ENCODE results near the gene OR2B6.
"Not testable (repeated sequence)": the region's sequence is repeated elsewhere in the genome, so short reads cannot be mapped to it uniquely, and the experiment has no call there.

Gene OR2B6

DNA sequence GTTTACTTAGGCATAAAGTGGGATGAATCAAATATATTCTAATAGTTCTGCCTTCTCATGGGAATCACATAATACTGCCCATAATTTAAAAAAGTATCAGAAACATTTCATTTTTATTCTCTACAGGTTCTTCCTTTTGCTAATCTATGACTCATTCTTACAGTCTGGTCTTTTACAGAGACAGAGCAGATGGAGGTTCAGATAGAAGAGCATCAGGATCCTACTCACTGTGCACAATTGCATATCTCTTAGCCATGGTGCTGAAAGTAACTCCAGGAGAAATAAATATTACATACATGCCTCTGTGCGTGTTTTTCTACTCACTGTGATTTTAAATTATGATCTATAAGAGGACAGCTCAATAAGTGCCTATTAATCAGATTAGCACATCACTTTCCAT lies 16.3 kb upstream of the OR2B6 start:
- TF ChIP-seq, protein P1, sequence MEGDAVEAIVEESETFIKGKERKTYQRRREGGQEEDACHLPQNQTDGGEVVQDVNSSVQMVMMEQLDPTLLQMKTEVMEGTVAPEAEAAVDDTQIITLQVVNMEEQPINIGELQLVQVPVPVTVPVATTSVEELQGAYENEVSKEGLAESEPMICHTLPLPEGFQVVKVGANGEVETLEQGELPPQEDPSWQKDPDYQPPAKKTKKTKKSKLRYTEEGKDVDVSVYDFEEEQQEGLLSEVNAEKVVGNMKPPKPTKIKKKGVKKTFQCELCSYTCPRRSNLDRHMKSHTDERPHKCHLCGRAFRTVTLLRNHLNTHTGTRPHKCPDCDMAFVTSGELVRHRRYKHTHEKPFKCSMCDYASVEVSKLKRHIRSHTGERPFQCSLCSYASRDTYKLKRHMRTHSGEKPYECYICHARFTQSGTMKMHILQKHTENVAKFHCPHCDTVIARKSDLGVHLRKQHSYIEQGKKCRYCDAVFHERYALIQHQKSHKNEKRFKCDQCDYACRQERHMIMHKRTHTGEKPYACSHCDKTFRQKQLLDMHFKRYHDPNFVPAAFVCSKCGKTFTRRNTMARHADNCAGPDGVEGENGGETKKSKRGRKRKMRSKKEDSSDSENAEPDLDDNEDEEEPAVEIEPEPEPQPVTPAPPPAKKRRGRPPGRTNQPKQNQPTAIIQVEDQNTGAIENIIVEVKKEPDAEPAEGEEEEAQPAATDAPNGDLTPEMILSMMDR (IDR thresholded peaks at IDR 0.05; ENCODE audit: low read depth, low read length) = no peak
- no peak overlapping the region for H3K4me3 ChIP-seq (replicated peaks in 1 of 2; ENCODE audit: low read depth in 2 of 2, low read length in 2 of 2)
- DNase-seq (ENCODE audit: low read depth in 2 of 2) = no peak

DNA sequence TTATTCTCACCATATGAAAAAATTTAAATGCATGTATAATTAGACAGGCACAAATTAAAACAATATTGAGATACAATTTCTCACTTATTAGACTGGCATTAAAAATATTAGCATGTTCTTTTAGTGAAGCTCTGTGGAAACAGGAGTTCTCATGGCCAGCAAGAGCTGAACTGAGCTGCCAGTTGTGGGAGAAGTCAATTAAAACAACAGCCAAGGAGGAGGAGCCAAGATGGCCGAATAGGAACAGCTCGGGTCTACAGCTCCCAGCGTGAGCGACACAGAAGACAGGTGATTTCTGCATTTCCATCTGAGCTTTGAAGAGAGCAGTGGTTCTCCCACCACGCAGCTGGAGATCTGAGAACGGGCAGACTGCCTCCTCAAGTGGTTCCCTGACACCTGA lies 14.0 kb upstream of the OR2B6 start:
- H3K4me3 ChIP-seq (replicated peaks in 1 of 2; ENCODE audit: low read depth in 2 of 2, low read length in 2 of 2); DNase-seq (ENCODE audit: low read depth in 2 of 2): not testable (repeated sequence)

DNA sequence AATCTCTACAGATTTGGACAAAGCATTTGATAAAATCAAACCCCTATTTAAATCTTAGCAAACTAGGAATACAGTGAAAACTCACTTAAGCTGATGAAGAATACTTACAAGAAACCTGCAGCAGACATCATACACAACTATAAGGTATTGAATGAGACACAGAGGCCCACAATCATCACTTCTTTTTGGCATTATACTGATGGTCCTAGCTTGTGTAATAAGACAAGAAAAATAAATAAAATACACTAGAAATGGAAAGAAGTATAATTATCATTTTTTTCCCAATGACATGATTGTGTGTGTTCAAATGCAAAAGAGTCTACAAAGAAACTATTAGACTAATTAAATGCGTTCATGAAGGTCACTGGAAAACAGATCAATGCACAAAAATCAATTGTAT lies 8.8 kb upstream of the OR2B6 start:
- TF ChIP-seq, protein P1 (IDR thresholded peaks at IDR 0.05; ENCODE audit: low read depth, low read length) = no peak
- DNase-seq (ENCODE audit: low read depth in 2 of 2) = no peak
- no peak overlapping the region for H3K4me3 ChIP-seq (replicated peaks in 1 of 2; ENCODE audit: low read depth in 2 of 2, low read length in 2 of 2)

DNA sequence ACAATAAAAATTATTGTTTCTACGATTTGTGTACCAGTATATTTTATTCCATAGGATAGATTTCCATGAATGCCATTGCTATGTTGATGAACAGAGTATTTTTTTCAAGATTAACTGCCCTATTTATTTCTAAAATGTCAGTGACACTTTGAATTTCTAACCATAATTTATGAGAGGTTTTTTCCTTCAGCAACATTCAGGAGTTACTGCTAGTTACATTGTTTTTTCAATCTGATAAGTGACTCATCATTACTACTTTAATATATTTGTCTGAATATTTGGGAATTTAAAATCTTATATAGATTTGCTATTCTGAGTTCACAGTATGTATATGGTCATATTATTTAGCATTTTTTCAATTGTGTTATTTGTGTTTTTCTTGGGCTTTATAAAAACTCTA lies 6.0 kb upstream of the OR2B6 start:
- no peak overlapping the region for H3K4me3 ChIP-seq (replicated peaks in 1 of 2; ENCODE audit: low read depth in 2 of 2, low read length in 2 of 2)
- DNase-seq (ENCODE audit: low read depth in 2 of 2) = no peak
- TF ChIP-seq, protein P1 (IDR thresholded peaks at IDR 0.05; ENCODE audit: low read depth, low read length) = no peak

DNA sequence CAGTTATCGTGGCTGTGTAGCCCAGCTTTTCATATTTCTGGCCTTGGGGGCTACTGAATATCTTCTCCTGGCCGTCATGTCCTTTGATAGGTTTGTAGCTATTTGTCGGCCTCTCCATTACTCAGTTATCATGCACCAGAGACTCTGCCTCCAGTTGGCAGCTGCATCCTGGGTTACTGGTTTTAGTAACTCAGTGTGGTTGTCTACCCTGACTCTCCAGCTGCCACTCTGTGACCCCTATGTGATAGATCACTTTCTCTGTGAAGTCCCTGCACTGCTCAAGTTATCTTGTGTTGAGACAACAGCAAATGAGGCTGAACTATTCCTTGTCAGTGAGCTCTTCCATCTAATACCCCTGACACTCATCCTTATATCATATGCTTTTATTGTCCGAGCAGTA lies 475 bp downstream of the OR2B6 start:
- TF ChIP-seq, protein P1 (IDR thresholded peaks at IDR 0.05; ENCODE audit: low read depth, low read length) = no peak
- no peak overlapping the region for H3K4me3 ChIP-seq (replicated peaks in 1 of 2; ENCODE audit: low read depth in 2 of 2, low read length in 2 of 2)

DNA sequence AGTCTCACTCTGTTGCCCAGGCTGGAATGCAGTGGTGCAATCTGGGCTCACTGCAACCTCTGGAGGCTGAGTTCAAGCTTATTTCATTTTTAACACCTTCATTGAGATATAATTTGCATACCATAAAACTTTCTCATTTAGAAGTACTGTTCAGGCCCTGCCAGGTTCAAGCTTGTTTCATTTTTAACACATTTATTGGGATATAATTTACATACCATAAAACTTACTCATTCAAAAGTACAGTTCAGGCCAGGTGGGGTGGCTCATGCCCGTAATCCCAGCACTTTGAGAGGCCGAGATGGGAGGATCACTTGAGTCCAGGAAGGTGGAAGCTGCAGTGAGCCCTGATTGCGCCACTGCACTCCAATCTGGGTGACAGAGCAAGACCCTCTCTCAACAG lies 5.5 kb downstream of the OR2B6 start:
- TF ChIP-seq, protein P1 (IDR thresholded peaks at IDR 0.05; ENCODE audit: low read depth, low read length) = no peak
- no peak overlapping the region for H3K4me3 ChIP-seq (replicated peaks in 1 of 2; ENCODE audit: low read depth in 2 of 2, low read length in 2 of 2)
- no peak for DNase-seq (ENCODE audit: low read depth in 2 of 2)

More for the DNA sequence above, 475 bp downstream of the OR2B6 start:
- DNase-seq (ENCODE audit: low read depth in 2 of 2) = no peak

DNA sequence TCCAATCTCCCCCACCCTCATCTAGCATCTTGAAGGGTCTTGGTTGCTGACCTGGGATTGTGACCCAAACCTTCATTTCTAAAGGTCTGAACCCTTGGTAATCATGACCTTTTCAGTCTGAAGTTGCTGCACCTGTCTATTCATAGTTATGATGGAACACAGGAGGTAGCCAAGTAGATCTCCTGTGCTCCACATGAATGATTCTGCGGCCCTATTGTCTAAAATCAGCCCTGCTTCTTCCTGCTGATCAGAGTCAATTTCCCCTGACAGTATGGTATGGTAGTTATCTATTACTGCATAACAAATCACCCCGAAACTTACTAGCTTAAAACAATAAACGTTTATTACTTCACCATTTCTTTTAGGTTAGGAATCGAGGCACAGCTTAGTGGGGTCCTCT lies 9.0 kb downstream of the OR2B6 start:
- TF ChIP-seq, protein P1 (IDR thresholded peaks at IDR 0.05; ENCODE audit: low read depth, low read length) = no peak
- DNase-seq (ENCODE audit: low read depth in 2 of 2) = no peak
- H3K4me3 ChIP-seq (replicated peaks in 1 of 2; ENCODE audit: low read depth in 2 of 2, low read length in 2 of 2) = no peak overlapping the region
